HG03342 (cell line): Measurements from ENCODE around the gene SNX24.
"Not testable (repeated sequence)": the region's sequence is repeated elsewhere in the genome, so short reads cannot be mapped to it uniquely, and the experiment has no call there.

Experiments
- ATAC-seq: cut with Tn5 transposase; IDR thresholded peaks from one replicate; pipeline ENCODE4 v1.9.1; 2021; ENCODE audit warnings: mild to moderate bottlenecking, moderate library complexity; ENCODE audit not compliant: unreplicated experiment

Gene SNX24

DNA sequence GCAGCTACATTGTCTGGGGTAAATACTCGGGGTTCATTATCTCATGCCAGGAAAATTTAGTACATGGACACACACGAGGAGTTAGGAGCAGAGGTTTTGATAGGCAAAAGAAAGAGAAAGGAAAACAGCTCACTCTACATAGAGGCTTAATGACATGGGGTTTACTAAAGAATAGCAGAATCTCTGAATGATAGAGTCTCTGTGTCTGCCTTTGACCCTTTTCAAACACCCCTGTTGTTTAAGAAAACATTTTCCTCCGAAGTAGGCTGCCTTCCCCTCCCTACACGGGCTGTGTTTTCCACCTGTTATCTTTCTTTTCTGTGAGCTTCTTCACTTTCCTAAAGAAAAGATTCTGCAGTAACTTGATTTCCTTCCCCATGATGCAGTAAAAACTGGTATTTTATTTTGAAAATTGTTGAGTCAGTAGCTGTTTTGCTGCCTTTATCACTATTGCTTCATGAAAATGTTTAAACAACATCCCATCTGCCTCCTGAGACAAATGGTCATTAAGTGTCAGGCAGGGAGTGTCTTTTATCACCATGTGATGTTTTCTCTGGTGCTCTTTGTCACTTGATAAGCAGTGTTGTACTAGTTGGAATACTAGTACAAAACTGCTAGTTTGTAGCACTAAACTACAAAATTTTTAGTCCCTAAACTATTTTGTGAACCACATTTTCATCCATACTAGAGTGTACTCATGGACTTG is 114.5 kb downstream of the SNX24 start:
- no peak for ATAC-seq

DNA sequence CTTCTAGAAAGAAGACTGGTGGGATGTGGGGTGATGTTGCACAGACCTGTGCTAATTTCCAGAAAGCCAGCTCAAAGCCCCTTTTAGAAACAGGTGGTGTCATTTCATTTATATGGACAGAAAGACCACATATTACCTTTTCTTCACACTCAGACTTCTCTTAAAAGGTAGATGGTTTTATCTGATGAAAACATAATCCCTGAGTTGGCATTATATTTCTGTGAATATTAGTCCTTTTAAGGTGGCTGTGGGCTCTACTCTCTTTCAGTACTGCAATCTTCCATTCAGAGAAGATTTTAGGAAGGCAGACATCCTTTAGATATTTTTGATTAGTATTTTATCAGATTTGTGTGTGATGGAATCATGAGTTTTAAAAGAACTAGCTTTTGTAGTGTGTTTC is 117.9 kb downstream of the SNX24 start:
- ATAC-seq: no peak

DNA sequence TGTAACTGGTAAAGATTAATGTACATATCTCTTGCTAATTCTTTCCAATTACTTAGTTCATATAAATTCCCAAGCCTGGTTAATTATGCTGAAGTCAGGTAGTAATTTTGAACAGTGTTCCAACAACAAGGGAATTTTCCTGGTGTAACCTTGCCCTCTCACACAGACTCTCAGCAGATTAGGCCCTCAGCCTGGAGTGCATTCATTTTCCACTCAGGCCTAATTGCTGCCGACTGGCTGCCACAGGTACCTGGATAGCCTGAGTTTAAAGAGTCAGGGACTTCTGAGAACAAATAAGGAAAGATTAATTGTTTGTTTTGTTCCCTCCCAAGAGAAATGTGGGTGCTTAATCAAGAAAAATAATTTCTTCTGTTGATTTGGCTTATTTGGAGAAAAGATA is 119.7 kb downstream of the SNX24 start:
- ATAC-seq: no peak

DNA sequence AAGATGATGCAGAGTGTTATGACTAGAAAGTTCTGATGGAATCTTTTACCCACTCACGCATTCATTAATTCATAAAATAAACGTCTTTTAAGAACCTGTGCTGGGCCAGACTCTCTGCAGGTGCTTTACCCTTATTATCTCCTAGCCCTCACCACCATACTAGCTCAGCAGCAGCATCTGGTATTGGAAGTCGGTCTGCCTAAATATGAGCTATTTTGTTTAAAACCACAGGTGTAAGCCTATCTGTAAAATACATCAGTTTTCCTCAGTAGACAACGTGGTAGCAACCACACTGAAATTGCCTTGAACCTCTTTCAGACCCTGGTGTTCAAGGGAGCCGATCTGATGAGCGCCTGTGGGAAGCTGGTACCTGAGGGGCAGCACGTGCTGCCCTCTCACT is 121.7 kb downstream of the SNX24 start:
- ATAC-seq: peak; percentile 8

DNA sequence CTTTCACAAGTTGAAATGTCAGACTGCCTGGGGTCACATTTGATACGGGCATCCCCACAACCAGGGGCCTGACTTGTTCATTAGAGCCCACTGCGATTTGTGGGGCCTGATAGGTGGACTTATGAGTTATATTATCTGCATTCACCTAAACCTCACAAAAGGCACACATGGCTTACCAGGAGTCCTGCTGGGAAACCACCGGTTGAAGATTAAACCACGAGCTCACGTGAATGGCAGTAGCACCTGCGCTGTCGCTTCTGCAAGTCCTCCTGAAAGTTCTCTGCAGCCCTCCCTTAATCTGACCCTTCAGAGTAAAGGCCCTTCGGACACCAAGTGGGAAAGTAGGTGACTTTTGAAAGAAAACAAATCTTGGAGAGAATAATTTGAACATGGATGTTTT is 122.2 kb downstream of the SNX24 start:
- peak; percentile 98 for ATAC-seq

DNA sequence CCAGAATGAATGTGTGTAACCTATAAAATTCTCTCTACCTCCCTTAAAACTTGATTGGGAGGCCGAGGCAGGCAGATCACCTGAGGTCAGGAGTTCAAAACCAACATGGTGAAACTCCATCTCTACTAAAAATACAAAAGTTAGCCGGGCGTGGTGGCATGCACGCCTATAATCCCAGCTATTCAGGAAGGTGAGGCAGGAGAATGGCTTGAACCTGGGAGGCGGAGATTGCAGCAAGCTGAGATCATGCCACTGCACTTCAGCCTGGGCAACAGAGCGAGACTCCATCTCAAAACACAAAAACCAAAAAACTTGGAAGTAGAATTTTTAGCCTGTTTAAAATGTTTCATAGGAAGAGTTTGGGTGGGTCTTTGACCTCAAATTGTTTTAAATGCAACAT is 122.6 kb downstream of the SNX24 start:
- not testable (repeated sequence) for ATAC-seq

DNA sequence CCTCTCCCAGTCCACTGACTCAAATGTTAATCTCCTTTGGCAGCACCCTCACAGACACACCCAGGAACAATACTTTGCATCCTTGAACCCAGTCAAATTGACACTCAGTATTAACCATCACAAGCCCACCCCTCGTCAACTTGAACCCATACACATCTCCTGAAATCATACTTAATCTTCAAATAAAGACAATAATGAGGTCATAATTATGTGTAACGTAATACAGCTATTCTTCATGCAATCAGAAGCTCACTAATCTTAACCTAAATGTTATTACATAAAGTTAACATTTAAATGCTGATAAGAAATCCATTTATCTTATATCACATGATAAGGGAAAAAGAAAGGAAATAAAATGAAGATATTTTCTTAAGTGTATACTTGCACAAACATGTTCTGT is 125.9 kb downstream of the SNX24 start:
- no peak for ATAC-seq

DNA sequence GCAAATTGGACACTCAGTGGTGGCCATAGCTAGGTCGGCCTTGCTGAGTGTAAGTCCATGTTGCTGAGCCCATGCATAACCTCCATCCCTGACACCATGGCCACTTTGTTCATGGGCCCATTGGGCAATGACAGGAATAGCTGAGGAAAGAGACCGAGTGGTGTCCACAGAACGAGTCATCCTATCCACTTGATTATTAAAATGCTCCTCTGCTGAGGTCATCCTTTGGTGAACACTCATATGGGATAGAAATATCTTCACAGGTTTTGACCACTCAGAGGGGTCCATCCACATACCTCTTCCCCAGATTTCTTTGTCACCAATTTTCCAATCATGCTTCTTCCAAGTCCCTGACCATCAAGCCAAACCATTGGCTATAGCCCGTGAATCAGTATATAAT is 127.5 kb downstream of the SNX24 start:
- ATAC-seq: no peak

DNA sequence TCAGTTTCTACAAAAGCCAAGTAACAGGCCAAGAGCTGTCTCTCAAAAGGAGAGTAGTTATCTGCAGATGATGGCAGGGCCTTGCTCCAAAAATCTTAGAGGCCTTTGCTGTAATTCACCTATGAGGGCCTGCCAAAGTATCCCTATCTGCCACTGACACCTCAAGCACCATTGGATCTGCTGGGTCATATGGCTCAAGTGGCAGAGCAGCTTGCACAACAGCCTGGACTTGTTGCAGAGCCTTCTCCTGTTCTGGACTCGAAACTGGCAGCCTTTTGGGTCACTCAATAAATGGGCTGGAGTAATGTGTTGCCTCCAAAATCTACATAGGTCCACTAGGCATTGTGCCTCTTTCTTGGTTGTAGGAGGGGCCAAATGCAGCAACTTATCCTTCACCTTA is 128.3 kb downstream of the SNX24 start:
- ATAC-seq: not testable (repeated sequence)

DNA sequence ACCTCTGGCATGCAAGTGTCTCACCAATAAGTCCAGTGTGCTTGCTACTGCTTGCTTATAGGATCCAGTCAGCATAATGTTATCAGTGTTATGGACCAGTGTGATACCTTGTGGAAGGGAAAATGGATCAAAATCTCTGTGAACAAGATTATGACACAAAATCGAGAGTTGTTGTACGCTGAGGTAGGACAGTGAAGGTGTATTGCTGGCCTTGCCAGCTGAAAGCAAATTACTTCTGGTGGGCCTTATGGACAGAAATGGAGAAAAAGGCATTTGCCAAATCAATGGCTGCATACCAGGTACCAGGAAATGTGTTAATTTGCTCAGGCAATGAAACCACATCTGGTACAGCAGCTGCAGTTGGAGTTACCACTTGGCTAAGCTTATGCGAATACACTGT is 128.8 kb downstream of the SNX24 start:
- not testable (repeated sequence) for ATAC-seq

DNA sequence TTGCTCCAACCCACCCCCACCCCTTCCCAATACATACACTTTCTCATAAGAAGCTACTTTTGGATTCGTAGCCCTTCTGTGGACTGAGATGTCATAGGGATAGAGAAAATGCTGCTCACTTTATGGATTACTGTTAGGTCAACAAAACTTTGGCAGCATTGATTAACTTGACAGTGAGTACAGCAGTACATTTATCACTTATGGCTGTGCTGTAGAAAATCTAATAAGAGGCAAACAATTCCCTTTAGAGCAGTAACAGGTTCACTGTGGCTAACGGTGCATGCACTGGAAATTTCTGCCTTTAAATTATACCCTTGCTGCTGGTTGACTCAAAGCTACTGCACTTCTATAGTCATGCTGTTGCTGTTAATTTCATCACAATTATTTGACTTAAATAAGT is 131.9 kb downstream of the SNX24 start:
- no peak for ATAC-seq

DNA sequence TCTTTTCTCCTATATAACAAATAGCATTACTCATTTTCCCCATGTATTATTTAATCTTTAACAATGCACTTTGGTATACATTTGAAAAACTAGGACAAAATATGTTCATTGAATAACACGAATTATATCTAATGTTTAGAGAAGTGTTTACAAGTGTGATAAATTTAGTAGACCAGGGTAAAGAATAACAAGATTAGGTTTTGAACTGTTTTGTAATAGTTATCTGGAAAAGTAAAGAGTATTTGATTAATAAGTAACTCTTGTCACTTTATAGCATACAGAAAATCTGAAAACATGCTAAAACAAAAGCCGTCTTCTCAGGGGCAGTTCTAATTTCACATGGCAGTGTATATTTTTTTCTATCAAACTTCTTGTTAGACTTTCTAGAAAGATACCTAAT is 132.7 kb downstream of the SNX24 start:
- no peak for ATAC-seq

DNA sequence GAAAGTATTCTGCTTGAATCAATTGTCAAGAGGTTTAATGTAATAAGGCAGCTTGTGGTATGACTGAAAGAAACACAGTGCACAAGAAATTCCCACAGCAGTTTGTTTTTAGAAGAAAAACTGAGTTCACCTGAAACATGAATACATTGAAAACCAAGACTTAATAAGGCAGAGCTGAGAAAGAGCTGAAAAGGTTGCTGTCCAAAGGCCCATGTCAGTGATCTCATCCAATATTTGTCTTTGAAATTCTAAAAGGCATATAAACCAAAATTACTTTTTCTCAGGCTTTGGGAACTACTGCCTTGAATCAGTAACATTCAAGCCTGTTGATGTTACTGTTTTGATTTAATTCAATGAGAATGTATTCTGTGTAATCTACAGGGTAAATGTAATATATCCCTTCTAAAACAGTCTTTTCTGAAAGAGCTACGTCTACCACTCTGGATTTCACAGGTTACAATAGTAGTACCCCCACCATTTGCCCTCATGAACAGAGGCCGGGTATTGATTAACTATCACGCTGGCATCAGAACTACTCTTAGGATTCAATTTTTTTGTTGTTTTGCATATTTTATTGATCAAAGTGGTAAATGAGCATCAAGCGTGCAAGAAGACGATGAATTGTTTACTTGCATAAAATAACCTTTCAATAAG is 133.4 kb downstream of the SNX24 start:
- no peak for ATAC-seq

DNA sequence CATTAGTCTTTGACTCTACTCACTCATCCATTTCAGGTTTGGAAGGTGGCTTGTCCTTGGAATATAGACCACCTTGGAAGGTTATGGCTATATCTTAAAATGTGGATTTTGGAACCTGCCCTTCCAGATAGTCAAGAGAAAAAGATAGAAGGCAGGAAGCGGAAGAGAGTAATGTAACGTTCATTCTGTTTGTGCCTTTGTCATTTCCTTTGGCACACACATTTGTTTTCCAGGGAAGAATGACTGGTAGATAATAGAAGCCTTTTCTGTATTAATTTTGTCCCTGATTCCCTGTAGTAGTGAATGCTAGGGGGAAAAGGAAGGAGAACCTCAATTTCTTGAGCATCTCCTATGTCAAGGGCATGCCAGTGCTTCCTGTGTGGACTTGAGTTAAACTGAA is 136.4 kb downstream of the SNX24 start:
- ATAC-seq: no peak

DNA sequence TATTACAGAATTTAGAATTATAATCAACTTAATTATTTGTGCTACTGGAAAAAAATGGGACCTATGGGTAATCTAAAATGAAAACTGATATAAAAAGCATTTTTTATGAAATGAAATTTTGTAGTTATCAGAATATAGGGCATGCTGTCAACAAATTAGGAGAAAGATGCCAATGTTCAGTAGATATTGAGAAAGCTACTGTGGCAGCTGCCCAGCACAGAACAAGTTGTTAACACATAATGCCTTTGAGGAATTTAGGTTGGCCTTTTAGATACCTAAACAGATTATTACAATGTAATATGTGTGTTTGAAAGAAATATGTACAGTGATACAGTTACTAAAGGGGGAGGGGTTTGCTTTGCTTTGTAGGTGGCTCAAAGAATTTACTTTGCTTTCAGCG is 137.0 kb downstream of the SNX24 start:
- no peak for ATAC-seq

DNA sequence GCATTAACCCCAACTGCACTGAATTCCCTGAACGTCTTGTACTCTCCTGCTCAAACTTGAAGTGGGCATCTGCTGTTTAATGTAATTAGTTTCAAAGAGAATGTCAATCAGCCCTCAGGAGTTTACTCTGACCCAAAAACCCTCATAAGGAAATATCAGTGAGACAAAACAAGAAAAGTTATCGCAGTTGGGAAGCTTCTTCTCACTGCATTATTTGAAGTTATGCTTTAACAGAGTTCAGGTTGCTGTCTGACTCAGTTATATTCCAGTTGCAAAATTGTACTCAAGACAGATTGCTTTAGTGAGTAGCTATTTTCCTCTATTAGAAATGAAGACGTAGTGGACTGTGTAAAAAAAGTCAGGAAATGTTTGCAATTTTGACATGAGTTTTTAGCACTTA is 139.0 kb downstream of the SNX24 start:
- no peak for ATAC-seq

DNA sequence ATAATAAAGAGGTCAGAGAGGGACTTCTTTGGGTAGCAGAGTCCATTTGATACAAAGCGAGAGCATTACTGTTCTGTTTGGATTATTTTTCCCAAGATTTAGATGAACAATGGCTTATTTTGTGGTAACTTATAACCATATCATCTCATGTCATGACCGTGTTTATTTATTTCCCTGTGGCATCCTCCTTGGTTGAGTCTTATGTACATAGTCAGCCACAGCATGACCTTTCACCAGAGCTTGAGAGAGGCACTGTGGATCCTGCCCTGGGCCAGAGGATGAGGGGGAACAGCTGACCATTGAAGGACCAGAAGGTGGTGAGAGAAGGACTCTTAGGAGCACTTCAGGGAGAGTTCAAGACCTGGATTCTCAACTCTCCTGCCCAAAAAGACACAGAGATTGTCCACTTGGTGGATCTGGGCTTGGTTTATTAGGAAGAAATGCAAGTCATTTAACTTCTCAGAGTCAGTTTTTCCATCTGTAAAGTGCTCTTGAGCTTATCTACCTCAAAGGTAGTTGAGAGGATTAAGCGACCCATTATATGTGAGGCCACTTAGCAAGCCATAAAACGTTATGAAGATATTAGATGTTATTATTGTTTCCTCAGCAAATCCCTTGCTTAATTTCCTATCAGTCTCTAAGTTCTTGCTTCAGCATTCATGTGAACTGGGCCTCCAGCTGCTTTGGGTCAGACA is 139.7 kb downstream of the SNX24 start:
- no peak for ATAC-seq

DNA sequence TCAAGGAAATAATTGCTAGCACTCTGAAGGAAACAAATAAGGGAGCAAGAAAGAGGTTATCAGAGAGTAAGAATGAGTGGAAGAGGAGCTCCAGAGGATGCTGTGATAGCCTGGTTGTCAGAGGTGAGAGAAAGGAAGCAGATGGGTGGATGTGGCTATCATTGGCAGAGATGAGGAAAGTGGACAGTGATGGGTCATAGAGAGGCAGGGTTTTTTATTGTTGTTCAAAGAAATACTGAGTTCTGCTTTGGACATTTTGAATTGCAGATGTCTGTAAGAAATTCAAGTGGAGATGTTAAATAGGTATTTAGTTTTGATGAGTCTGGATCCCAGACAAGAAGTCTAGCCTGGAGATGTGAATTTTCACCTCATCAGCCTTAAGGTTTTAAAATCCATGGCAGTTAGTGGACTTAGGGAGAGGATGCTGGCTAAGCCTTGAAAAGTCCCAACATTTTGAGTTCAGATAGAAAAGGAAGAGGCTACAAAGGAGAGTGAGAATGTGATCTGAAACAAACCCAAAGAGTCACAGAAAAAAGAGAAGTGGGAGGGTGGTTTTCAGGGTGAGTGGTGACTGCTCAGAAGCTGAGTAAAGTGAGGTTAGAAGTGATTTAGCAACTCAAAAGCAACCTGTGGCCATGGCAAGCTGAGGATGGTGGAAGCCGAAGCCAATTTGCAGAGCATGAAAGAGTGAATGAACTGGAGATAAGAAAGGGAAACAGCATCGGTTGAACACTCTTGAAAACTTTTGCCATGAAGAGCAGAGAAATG is 140.7 kb downstream of the SNX24 start:
- ATAC-seq: peak; percentile 92

DNA sequence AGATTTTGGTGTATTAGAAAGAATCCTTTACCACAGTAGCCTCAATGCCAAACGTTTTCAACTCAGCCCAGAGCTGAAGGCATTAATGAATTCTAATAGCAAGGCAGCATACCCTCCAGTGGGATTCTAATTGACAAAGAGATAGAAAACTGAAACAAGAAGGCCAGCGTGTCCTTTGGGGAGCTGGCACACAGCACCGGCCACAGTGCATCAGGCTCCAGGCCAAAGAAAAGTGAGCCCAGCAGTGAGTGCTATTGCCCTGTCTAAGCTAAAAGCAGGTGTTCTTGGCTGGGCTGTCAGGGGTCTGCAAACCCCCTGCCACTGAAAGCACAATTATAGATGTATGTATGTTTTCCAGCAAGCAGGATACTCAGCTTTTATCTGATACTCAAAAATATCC is 150.7 kb downstream of the SNX24 start:
- ATAC-seq: no peak

DNA sequence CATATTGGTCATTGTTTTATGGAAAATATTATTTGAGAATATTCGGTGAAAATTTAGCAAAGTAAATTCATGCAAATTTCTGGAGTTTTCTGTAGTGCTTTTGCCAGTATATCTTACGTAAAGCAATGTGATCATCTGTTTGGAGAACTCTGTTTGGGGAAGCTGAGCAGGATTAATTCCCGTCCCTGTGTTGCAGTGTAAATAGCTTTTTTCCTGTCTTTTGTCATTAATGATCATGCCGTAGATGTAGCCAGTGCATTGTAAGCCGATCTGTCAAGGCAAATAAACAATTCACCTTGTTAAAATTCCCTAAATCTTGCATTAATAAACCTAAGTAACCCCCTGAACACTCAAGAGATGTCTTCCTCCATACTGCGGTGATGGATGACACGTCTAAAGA is 151.9 kb downstream of the SNX24 start:
- no peak for ATAC-seq

DNA sequence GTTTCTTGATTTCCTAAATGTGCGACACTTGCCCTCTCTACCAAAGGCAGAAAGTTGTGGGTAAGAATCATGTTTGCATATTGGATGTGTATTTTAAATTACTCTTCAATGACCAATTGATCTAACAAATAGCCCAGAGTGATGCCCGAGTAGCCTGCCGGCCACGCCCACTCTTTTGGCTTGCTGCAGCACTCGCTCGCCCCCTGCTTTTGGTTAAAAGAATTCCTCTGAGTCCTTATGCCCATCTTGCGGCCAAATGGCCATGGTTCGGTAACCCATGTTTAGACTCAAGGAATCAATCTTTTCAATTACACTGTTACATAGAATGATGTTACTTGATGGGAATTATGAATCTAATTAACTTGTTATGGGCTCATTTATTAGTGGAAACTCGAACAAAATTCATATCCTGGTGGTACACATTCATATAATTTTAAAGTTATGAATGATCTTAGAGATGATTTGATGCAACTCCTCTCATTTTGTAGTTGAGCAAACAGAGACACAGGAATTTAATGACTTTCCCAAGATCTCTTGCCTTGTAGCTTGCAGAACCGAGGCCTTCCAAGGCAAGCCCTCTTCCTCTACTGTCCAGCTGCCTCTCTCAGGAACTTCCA is 154.6 kb downstream of the SNX24 start:
- peak; percentile 96 for ATAC-seq
